Lower leg skin (tissue), 4 donors: Measurements from ENCODE around the gene XPNPEP2. TPM values are rescaled to one million over a fixed set of nuclear protein-coding genes. Genes with fewer than 3 reads are reported as not detected.

Source experiments
- DNase-seq, 2 donors: peaks; one replicate each; pipeline ENCODE4 v3.0.0-alpha.2; 2019; ENCODE audit warnings: low spot score in 2 of 2
- H3K4me3 ChIP-seq: fragments of 200-600 bp; sonication (generic); 2 replicates; pipeline ENCODE4 v1.5.1; 2017; ENCODE audit warnings: mild to moderate bottlenecking, low read depth; ENCODE audit not compliant: poor library complexity, severe bottlenecking
- POLR2A ChIP-seq, 2 donors: fragments of 450-650 bp; IDR thresholded peaks; one replicate each; pipeline ENCODE4 v1.6.1; 2016 to 2017; ENCODE audit warnings: antibody characterized with exemption in 2 of 2, mild to moderate bottlenecking in 1 of 2, moderate library complexity in 1 of 2
- WGBS, 2 donors: methylation state at CpG; one replicate each; pipeline ENCODE4 v1.1.5; 2018; 5-methylcytosine and 5-hydroxymethylcytosine counted together
- intact Hi-C: fragments of 100-400 bp; cut with DNase I; formaldehyde crosslinking; loops from one replicate; pipeline ENCODE4 v1.15.0; 2023; ENCODE audit warnings: low total_unique reads
- total RNA-seq, 4 donors: library from RNA; depleted of rRNA; stranded (reverse); fragments of >200 nt; gene quantifications; one replicate each; pipeline ENCODE4 v1.1.0, GENCODE V29; 2016
- TF ChIP-seq, protein P1 (sequence below), 3 donors: fragments of 450-650 bp; IDR thresholded peaks; one replicate each; pipeline ENCODE4 v1.5.1; 2016; ENCODE audit warnings: antibody characterized with exemption in 3 of 3, mild to moderate bottlenecking in 3 of 3, moderate library complexity in 2 of 3

Gene XPNPEP2
- total RNA-seq, 4 donors from 2014 or later, result 1.3 to 5.0 (median 2.2) TPM

DNA sequence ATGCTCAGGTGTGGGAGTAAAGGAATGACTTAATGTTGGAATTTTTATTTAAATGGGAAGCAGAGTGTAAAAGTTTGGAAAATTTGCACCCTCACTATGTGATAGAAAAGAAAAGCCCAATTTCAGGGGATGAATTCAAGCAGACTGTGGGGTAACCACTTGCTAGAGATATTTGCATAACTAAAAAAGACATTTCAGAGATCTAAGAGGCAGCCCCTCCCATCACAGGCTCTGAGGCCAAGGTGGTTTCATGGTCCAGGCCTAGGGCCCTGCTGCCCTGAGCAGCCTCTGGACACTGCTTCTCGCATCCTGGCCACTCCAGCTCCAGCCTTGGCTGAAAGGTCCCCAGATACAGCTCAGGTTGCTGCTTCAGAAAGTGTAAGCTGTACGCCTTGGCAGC is 5.9 kb upstream of the XPNPEP2 start:
- DNase-seq, result no peak
- WGBS, 2 donors, result 81 to 100% methylated on average over 2 of the region's 2 CpGs
- no peak for TF ChIP-seq POLR2A (IDR thresholded peaks at IDR 0.05)
- TF ChIP-seq, protein P1, sequence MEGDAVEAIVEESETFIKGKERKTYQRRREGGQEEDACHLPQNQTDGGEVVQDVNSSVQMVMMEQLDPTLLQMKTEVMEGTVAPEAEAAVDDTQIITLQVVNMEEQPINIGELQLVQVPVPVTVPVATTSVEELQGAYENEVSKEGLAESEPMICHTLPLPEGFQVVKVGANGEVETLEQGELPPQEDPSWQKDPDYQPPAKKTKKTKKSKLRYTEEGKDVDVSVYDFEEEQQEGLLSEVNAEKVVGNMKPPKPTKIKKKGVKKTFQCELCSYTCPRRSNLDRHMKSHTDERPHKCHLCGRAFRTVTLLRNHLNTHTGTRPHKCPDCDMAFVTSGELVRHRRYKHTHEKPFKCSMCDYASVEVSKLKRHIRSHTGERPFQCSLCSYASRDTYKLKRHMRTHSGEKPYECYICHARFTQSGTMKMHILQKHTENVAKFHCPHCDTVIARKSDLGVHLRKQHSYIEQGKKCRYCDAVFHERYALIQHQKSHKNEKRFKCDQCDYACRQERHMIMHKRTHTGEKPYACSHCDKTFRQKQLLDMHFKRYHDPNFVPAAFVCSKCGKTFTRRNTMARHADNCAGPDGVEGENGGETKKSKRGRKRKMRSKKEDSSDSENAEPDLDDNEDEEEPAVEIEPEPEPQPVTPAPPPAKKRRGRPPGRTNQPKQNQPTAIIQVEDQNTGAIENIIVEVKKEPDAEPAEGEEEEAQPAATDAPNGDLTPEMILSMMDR (IDR thresholded peaks at IDR 0.05), result no peak
- intact Hi-C loops, result no loop called here
- no peak overlapping the region for H3K4me3 ChIP-seq

GRCh38 chrX:129733335-129733734 is 5.4 kb upstream of the XPNPEP2 start:
- WGBS, 2 donors, result 79 to 90% methylated on average over 4 of the region's 4 CpGs
- no peak for TF ChIP-seq POLR2A (IDR thresholded peaks at IDR 0.05)
- TF ChIP-seq, protein P1 (IDR thresholded peaks at IDR 0.05), result no peak
- no peak for DNase-seq
- no peak overlapping the region for H3K4me3 ChIP-seq
- intact Hi-C loops, result no loop called here

GRCh38 chrX:129736491-129736890 is 2.3 kb upstream of the XPNPEP2 start:
- peak in 1 of 2 donors; percentile 46 for DNase-seq
- TF ChIP-seq, protein P1 (IDR thresholded peaks at IDR 0.05), result no peak
- no peak for TF ChIP-seq POLR2A (IDR thresholded peaks at IDR 0.05)
- intact Hi-C loops, result no loop called here
- 67 to 76% methylated on average over 6 of the region's 6 CpGs for WGBS, 2 donors
- no peak overlapping the region for H3K4me3 ChIP-seq

- 37 to 41% methylated on average over 4 to 5 of the region's 5 CpGs for WGBS, 2 donors
- DNase-seq, result no peak
- intact Hi-C loops, result no loop called here
- TF ChIP-seq POLR2A (IDR thresholded peaks at IDR 0.05), result no peak
- TF ChIP-seq, protein P1 (IDR thresholded peaks at IDR 0.05), result no peak
- no peak overlapping the region for H3K4me3 ChIP-seq
Measured at GRCh38 chrX:129737916-129738315, 863 bp upstream of the XPNPEP2 start.

DNA sequence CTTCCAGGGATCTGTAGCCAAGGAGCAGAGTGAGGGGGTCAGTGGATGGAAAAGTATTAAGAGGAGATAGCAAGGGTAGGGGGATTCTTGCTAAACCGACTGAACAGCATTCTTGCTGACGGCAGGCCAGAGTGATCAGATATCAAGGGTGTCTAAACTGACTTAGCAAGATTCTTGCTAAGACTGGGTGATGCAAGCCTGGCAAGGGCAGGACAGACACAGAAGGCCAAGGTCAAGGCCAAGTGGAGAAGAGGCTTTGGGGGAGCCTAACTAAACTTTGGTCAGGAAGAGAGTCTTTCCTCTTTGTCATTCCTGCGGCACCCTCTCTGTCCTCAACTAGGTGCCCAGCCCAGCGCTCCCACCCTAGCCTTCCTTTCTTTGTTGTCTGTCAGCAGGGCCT is 799 bp downstream of the XPNPEP2 start:
- no peak for TF ChIP-seq POLR2A (IDR thresholded peaks at IDR 0.05)
- TF ChIP-seq, protein P1 (IDR thresholded peaks at IDR 0.05), result no peak
- WGBS, 2 donors, result 67 to 69% methylated on average over 4 of the region's 4 CpGs
- no peak for DNase-seq
- H3K4me3 ChIP-seq, result no peak overlapping the region
- intact Hi-C loops, result no loop called here
